Testis (tissue), 2 donors: ENCODE results near the gene NDRG4.

Source experiments
- POLR2A ChIP-seq: fragments of 450-650 bp; IDR thresholded peaks from one replicate; pipeline ENCODE4 v1.6.1; 2017; ENCODE audit warnings: antibody characterized with exemption, mild to moderate bottlenecking, moderate library complexity
- TF ChIP-seq, protein P1 (sequence below), 3 experiments: fragments of 450-650 bp in 2 of 3; fragments of 200-600 bp in 1 of 3; sonication (generic) in 1 of 3; IDR thresholded peaks; one replicate each; pipeline ENCODE4 v1.5.1; 2016 to 2019; ENCODE audit warnings: antibody characterized with exemption in 3 of 3, mild to moderate bottlenecking in 2 of 3, moderate library complexity in 1 of 3

- TF ChIP-seq, protein P1, sequence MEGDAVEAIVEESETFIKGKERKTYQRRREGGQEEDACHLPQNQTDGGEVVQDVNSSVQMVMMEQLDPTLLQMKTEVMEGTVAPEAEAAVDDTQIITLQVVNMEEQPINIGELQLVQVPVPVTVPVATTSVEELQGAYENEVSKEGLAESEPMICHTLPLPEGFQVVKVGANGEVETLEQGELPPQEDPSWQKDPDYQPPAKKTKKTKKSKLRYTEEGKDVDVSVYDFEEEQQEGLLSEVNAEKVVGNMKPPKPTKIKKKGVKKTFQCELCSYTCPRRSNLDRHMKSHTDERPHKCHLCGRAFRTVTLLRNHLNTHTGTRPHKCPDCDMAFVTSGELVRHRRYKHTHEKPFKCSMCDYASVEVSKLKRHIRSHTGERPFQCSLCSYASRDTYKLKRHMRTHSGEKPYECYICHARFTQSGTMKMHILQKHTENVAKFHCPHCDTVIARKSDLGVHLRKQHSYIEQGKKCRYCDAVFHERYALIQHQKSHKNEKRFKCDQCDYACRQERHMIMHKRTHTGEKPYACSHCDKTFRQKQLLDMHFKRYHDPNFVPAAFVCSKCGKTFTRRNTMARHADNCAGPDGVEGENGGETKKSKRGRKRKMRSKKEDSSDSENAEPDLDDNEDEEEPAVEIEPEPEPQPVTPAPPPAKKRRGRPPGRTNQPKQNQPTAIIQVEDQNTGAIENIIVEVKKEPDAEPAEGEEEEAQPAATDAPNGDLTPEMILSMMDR (IDR thresholded peaks at IDR 0.05), result no peak
- no peak for TF ChIP-seq POLR2A
These were observed 16.8 kb downstream of the NDRG4 start for GRCh38 chr16:58516768-58517107.
